ENCODE data around the gene SRI. TPM values are rescaled to one million over a fixed set of nuclear protein-coding genes. Genes with fewer than 3 reads are reported as not detected.

Gene SRI
- total and polyA plus RNA-seq, 4 donors, result 20.4 to 70.0 (median 39.6) TPM

DNA sequence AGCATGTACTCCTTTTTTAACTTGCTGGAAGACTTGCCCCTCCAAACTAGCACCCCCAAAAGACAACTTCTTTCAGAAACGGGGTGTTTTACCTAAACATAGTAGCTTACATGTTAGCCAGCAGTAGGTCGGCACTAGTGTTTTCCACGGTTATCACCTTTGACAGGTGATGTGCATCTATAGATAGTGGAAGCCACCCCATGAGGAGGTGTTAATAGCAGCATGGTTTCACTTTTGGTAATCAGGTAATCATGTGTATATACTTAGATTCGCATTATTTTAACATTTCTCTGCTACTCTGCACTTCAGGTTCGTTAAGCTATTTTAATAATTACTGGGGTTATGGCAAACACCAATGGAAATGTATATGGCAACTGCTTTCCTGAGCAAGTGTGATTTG, 17.6 kb downstream of the SRI start (continued):
- TF ChIP-seq, protein P1, sequence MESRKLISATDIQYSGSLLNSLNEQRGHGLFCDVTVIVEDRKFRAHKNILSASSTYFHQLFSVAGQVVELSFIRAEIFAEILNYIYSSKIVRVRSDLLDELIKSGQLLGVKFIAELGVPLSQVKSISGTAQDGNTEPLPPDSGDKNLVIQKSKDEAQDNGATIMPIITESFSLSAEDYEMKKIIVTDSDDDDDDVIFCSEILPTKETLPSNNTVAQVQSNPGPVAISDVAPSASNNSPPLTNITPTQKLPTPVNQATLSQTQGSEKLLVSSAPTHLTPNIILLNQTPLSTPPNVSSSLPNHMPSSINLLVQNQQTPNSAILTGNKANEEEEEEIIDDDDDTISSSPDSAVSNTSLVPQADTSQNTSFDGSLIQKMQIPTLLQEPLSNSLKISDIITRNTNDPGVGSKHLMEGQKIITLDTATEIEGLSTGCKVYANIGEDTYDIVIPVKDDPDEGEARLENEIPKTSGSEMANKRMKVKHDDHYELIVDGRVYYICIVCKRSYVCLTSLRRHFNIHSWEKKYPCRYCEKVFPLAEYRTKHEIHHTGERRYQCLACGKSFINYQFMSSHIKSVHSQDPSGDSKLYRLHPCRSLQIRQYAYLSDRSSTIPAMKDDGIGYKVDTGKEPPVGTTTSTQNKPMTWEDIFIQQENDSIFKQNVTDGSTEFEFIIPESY (IDR thresholded peaks at IDR 0.05), result no peak
- no peak for TF ChIP-seq JUND (IDR thresholded peaks at IDR 0.05)
- TF ChIP-seq TAF1 (conservative IDR thresholded peaks at IDR 0.05), result no peak

DNA sequence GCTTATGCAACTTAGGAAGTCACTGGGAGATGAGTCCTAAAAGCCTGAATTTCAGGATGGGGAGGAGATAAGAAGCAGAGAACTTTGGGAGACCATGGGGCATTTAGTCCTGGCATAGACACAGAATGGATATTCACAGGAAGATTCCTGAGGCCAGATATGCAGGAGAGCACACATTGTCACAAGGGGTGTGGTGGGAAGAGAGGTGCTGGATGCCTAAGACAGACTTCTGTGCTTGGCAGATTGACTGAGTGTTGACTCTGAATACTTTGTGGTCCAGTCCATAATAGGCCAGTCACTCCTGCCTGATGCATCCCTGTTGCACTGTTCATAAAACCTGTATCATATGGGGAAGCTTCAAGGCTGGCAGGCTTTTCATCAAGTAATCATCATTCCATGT, 18.5 kb downstream of the SRI start:
- TF ChIP-seq YY1 (IDR thresholded peaks at IDR 0.05) (no peak), FOXA2 (IDR thresholded peaks at IDR 0.05) (no peak), EGR1 (IDR thresholded peaks at IDR 0.05; ENCODE audit: low read depth in 2 of 2) (no peak), JUND (IDR thresholded peaks at IDR 0.05) (no peak), GABPA (IDR thresholded peaks at IDR 0.05 in 1 of 2, conservative IDR thresholded peaks at IDR 0.05 in 1 of 2) (no peak), RAD21 (IDR thresholded peaks at IDR 0.05) (no peak), TAF1 (conservative IDR thresholded peaks at IDR 0.05) (no peak), FOXA1 (IDR thresholded peaks at IDR 0.05) (no peak), HNF4G (IDR thresholded peaks at IDR 0.05) (no peak), HNF4A (conservative IDR thresholded peaks at IDR 0.05) (no peak)
- TF ChIP-seq, protein P1 (IDR thresholded peaks at IDR 0.05), result no peak
- TF ChIP-seq, protein P2, sequence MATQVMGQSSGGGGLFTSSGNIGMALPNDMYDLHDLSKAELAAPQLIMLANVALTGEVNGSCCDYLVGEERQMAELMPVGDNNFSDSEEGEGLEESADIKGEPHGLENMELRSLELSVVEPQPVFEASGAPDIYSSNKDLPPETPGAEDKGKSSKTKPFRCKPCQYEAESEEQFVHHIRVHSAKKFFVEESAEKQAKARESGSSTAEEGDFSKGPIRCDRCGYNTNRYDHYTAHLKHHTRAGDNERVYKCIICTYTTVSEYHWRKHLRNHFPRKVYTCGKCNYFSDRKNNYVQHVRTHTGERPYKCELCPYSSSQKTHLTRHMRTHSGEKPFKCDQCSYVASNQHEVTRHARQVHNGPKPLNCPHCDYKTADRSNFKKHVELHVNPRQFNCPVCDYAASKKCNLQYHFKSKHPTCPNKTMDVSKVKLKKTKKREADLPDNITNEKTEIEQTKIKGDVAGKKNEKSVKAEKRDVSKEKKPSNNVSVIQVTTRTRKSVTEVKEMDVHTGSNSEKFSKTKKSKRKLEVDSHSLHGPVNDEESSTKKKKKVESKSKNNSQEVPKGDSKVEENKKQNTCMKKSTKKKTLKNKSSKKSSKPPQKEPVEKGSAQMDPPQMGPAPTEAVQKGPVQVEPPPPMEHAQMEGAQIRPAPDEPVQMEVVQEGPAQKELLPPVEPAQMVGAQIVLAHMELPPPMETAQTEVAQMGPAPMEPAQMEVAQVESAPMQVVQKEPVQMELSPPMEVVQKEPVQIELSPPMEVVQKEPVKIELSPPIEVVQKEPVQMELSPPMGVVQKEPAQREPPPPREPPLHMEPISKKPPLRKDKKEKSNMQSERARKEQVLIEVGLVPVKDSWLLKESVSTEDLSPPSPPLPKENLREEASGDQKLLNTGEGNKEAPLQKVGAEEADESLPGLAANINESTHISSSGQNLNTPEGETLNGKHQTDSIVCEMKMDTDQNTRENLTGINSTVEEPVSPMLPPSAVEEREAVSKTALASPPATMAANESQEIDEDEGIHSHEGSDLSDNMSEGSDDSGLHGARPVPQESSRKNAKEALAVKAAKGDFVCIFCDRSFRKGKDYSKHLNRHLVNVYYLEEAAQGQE (IDR thresholded peaks at IDR 0.05), result no peak
- TF ChIP-seq, protein P3, sequence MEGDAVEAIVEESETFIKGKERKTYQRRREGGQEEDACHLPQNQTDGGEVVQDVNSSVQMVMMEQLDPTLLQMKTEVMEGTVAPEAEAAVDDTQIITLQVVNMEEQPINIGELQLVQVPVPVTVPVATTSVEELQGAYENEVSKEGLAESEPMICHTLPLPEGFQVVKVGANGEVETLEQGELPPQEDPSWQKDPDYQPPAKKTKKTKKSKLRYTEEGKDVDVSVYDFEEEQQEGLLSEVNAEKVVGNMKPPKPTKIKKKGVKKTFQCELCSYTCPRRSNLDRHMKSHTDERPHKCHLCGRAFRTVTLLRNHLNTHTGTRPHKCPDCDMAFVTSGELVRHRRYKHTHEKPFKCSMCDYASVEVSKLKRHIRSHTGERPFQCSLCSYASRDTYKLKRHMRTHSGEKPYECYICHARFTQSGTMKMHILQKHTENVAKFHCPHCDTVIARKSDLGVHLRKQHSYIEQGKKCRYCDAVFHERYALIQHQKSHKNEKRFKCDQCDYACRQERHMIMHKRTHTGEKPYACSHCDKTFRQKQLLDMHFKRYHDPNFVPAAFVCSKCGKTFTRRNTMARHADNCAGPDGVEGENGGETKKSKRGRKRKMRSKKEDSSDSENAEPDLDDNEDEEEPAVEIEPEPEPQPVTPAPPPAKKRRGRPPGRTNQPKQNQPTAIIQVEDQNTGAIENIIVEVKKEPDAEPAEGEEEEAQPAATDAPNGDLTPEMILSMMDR (IDR thresholded peaks at IDR 0.05; ENCODE audit: low read depth, low read length, missing input control), result no peak
- TF ChIP-seq, protein P4, sequence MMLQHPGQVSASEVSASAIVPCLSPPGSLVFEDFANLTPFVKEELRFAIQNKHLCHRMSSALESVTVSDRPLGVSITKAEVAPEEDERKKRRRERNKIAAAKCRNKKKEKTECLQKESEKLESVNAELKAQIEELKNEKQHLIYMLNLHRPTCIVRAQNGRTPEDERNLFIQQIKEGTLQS (IDR thresholded peaks at IDR 0.05), result no peak
- no peaks in the 10 kb centered on the region for H3K9me3 ChIP-seq (ENCODE audit: control insufficient read depth in 4 of 4, low read length in 3 of 4)
- H3K4me1 ChIP-seq (ENCODE audit: control insufficient read depth in 4 of 4, insufficient read depth in 4 of 4, low read length in 3 of 4), result no peaks in the 10 kb centered on the region
- H3K4me3 ChIP-seq (ENCODE audit: low read depth in 1 of 3, low read length in 3 of 3), result no peak overlapping the region
- no peak overlapping the region for H3K27ac ChIP-seq (ENCODE audit: low read depth in 1 of 2, low read length in 2 of 2)
- no peak overlapping the region for H3K9ac ChIP-seq (ENCODE audit: low read depth in 1 of 2, low read length in 2 of 2)
- DNase-seq (ENCODE audit: low spot score), result no peak
- H3K36me3 ChIP-seq (ENCODE audit: control insufficient read depth in 4 of 4, insufficient read depth in 3 of 4, low read depth in 1 of 4, low read length in 3 of 4), result peaks cover 1 to 24% (median 19%) of the 10 kb centered on the region in 4 donors
- no peaks in the 10 kb centered on the region for H3K27me3 ChIP-seq (ENCODE audit: control insufficient read depth in 4 of 4, insufficient read depth in 4 of 4, low read length in 3 of 4)
